Glutamatergic neuron (in vitro differentiated cells): Measurements from ENCODE around the gene SAP25. TPM values are rescaled to one million over a fixed set of nuclear protein-coding genes. Genes with fewer than 3 reads are reported as not detected.

Experiments used
- DNase-seq: peaks from one replicate; pipeline ENCODE4 v3.0.0; 2022
- H3K27ac Mint-ChIP-seq: one replicate; pipeline ENCODE4 v1.8.0; 2020; ENCODE audit warnings: mild to moderate bottlenecking, mixed read lengths, inconsistent platforms; ENCODE audit not compliant: unreplicated experiment
- H3K27me3 Mint-ChIP-seq: one replicate; pipeline ENCODE4 v1.8.0; 2020; ENCODE audit warnings: mild to moderate bottlenecking, moderate library complexity, mixed read lengths, inconsistent platforms; ENCODE audit not compliant: unreplicated experiment
- H3K36me3 Mint-ChIP-seq: one replicate; pipeline ENCODE4 v1.8.0; 2020; ENCODE audit warnings: mild to moderate bottlenecking, mixed read lengths, inconsistent platforms; ENCODE audit not compliant: unreplicated experiment
- H3K4me1 Mint-ChIP-seq: one replicate; pipeline ENCODE4 v1.8.0; 2020; ENCODE audit warnings: mild to moderate bottlenecking, low read depth, mixed read lengths, inconsistent platforms; ENCODE audit not compliant: unreplicated experiment
- H3K4me3 Mint-ChIP-seq: one replicate; pipeline ENCODE4 v1.8.0; 2020; ENCODE audit warnings: mild to moderate bottlenecking, mixed read lengths, inconsistent platforms; ENCODE audit not compliant: unreplicated experiment
- H3K9me3 Mint-ChIP-seq: one replicate; pipeline ENCODE4 v1.8.0; 2020; ENCODE audit warnings: mild to moderate bottlenecking, moderate library complexity, mixed read lengths, inconsistent platforms; ENCODE audit not compliant: unreplicated experiment
- CTCF ChIP-seq: fragments of 200-600 bp; sonication (generic); IDR thresholded peaks from one replicate; pipeline ENCODE4 v1.5.0; 2021; ENCODE audit not compliant: partially characterized antibody, unreplicated experiment
- total RNA-seq: library from RNA; stranded (reverse); fragmentation: NEBNext Ultra II Directional; extraction: Animal tissue kit (Norgen Biotek cat#: 25700); gene quantifications from one replicate; pipeline ENCODE4 v1.2.1, GENCODE V29; 2021; ENCODE audit not compliant: unreplicated experiment

SAP25 gene
- total RNA-seq, 1 donor from 2014 or later, result 8.0 TPM

- peaks cover 4% of the 10 kb centered on the region for H3K4me1 Mint-ChIP-seq
- H3K27me3 Mint-ChIP-seq, result peaks cover 17% of the 10 kb centered on the region
- peak; percentile 70 for DNase-seq
- H3K9me3 Mint-ChIP-seq, result peaks cover 2% of the 10 kb centered on the region
- no peaks in the 10 kb centered on the region for H3K36me3 Mint-ChIP-seq
- TF ChIP-seq CTCF, result peak; percentile 49
- H3K4me3 Mint-ChIP-seq, result peak overlapping the region; percentile 55
- no peak overlapping the region for H3K27ac Mint-ChIP-seq
Measured at GRCh38 chr7:100568896-100569844, 4.5 kb downstream of the SAP25 start.

GRCh38 chr7:100568176-100568895 is 5.4 kb downstream of the SAP25 start:
- no peak for TF ChIP-seq CTCF
- Mint-ChIP-seq H3K27ac (no peak overlapping the region), H3K36me3 (no peaks in the 10 kb centered on the region), H3K27me3 (peaks cover 17% of the 10 kb centered on the region), H3K9me3 (peaks cover 2% of the 10 kb centered on the region), H3K4me3 (peak overlapping the region; percentile 55), H3K4me1 (peaks cover 4% of the 10 kb centered on the region)
- no peak for DNase-seq

- TF ChIP-seq CTCF, result no peak
- H3K27me3 Mint-ChIP-seq, result peaks cover 17% of the 10 kb centered on the region
- H3K9me3 Mint-ChIP-seq, result peaks cover 2% of the 10 kb centered on the region
- no peak overlapping the region for H3K27ac Mint-ChIP-seq
- no peaks in the 10 kb centered on the region for H3K36me3 Mint-ChIP-seq
- H3K4me3 Mint-ChIP-seq, result no peak overlapping the region
- H3K4me1 Mint-ChIP-seq, result peaks cover 4% of the 10 kb centered on the region
- no peak for DNase-seq
Measured at GRCh38 chr7:100567751-100568175, 5.9 kb downstream of the SAP25 start.

GRCh38 chr7:100567031-100567730 is 6.5 kb downstream of the SAP25 start:
- peaks cover 17% of the 10 kb centered on the region for H3K27me3 Mint-ChIP-seq
- H3K27ac Mint-ChIP-seq, result no peak overlapping the region

More at GRCh38 chr7:100567031-100567730, 6.5 kb downstream of the SAP25 start:
- peaks cover 4% of the 10 kb centered on the region for H3K4me1 Mint-ChIP-seq
- H3K36me3 Mint-ChIP-seq, result no peaks in the 10 kb centered on the region
- H3K4me3 Mint-ChIP-seq, result no peak overlapping the region
- DNase-seq, result no peak
- H3K9me3 Mint-ChIP-seq, result peaks cover 2% of the 10 kb centered on the region
- TF ChIP-seq CTCF, result no peak
